Adrenal gland (tissue), 19 donors: ENCODE measurements around the gene TENT5D. TPM values are rescaled to one million over a fixed set of nuclear protein-coding genes. Genes with fewer than 3 reads are reported as not detected.
A peak's percentile ranks its signal among the peaks of the same experiment; 100 is the strongest.
"Not testable (repeated sequence)": the region's sequence is repeated elsewhere in the genome, so short reads cannot be mapped to it uniquely, and the experiment has no call there.

ENCODE experiments used
- DNase-seq, 7 donors: peaks; one replicate each; pipeline ENCODE4 v3.0.0-alpha.2; 2019 to 2020
- H3K27ac ChIP-seq, 5 donors: fragments of 200-600 bp; sonication (generic) in 4 of 5; 1 replicate in 3 of 5; 2 replicates in 2 of 5; pipeline versions ENCODE4 v1.5.1 to v1.8.0; 2016 to 2020; ENCODE audit warnings: mild to moderate bottlenecking in 1 of 5
- H3K27me3 ChIP-seq: fragments of 200-600 bp; 2 replicates; pipeline ENCODE4 v1.8.0; 2021
- H3K36me3 ChIP-seq, 2 donors: fragments of 200-600 bp; replicated peaks in 1 of 2; 1 replicate in 1 of 2; 2 replicates in 1 of 2; pipeline versions ENCODE4 v1.5.1 to v1.8.0; 2018 to 2022
- H3K4me1 ChIP-seq, 2 donors: fragments of 200-600 bp; replicated peaks in 1 of 2; 1 replicate in 1 of 2; 2 replicates in 1 of 2; pipeline versions ENCODE4 v1.5.1 to v1.8.0; 2018 to 2021
- H3K4me3 ChIP-seq, 4 donors: fragments of 200-600 bp; sonication (generic) in 3 of 4; one replicate each; pipeline ENCODE4 v1.5.1; 2016 to 2018
- H3K9me3 ChIP-seq, 3 donors: fragments of 200-600 bp; sonication (generic) in 1 of 3; replicated peaks in 1 of 3; 1 replicate in 2 of 3; 2 replicates in 1 of 3; pipeline versions ENCODE4 v1.5.1 to v1.8.0; 2016 to 2021
- POLR2A ChIP-seq, 2 donors: fragments of 450-650 bp; IDR thresholded peaks; one replicate each; pipeline ENCODE4 v1.6.1; 2017; ENCODE audit warnings: antibody characterized with exemption in 2 of 2, mild to moderate bottlenecking in 2 of 2, moderate library complexity in 1 of 2
- WGBS, 4 donors: extraction: QIAGEN DNeasy Blood & Tissue Kit in 2 of 4; methylation state at CpG; one replicate each; pipeline versions ENCODE4 v1.1.5 to v1.1.7; 2013 to 2017; 5-methylcytosine and 5-hydroxymethylcytosine counted together
- intact Hi-C, 2 donors: fragments of 100-400 bp; cut with DNase I; formaldehyde crosslinking; loops; one replicate each; pipeline versions ENCODE4 v1.14.1 to v1.15.0; 2022 to 2023
- long read RNA-seq, 10 donors: library from polyadenylated mRNA in 3 of 10; unstranded in 2 of 10; stranded (forward) in 1 of 10; transcript quantifications; one replicate each; pipeline ENCODE4 v2.0.0 and lab custom pipeline, GENCODE V29; 2021 to 2026
- polyA plus RNA-seq, 3 donors: library from polyadenylated mRNA; stranded (reverse); fragments of 200-250 nt in 2 of 3; fragments of 350-450 nt in 1 of 3; fragmentation: Illumina TruSeq in 1 of 3; extraction: RNeasy Lipid Tissue Mini Kit (QIAGEN cat#74804) in 1 of 3; gene quantifications; one replicate each; pipeline ENCODE4 v1.2.3, GENCODE V29; 2013 to 2014
- total RNA-seq, 9 donors: library from RNA; depleted of rRNA in 4 of 9; stranded (reverse); fragments of >200 nt in 4 of 9; fragments of 120-200 nt in 1 of 9; fragmentation: NEBNext Ultra II Directional in 1 of 9; extraction: Animal tissue kit (Norgen Biotek cat#: 25700) in 1 of 9; gene quantifications; one replicate each; pipeline versions ENCODE4 v1.1.0 to v1.2.4, GENCODE V29; 2013 to 2023
- TF ChIP-seq, protein P1 (sequence below), 6 experiments: fragments of 450-650 bp in 4 of 6; fragments of 200-600 bp in 2 of 6; sonication (generic) in 1 of 6; IDR thresholded peaks; 1 replicate in 5 of 6; 2 replicates in 1 of 6; pipeline versions ENCODE4 v1.5.1 to v1.8.0; 2016 to 2021; ENCODE audit warnings: antibody characterized with exemption in 6 of 6, mild to moderate bottlenecking in 2 of 6, moderate library complexity in 1 of 6
- donor health status: healthy with polysubstance abuse.
- donor health status: Bipolar disorder and iron deficiency.
- donor health status: DM: yes; HTN: yes; CAD: no.
- donor health status: DM: no; HTN: no; CAD: no.
- donor health status: DM: no; HTN: no; CAD: no.
- donor health status: DM: yes; HTN: yes; CAD: no.

TENT5D gene
- total RNA-seq (under 1 TPM in 7 of 9 donors, not detected in 2; 0.11 to 0.36 (median 0.17) TPM), polyA plus RNA-seq (under 1 TPM in 2 of 3 donors, not detected in 1; 0.03 to 0.11 TPM)
- long read RNA-seq, donor 1: 0 reads
- long read RNA-seq, donor 2: 0 reads
- long read RNA-seq, donor 3: 0 reads
- long read RNA-seq, donor 4: 0 reads
- long read RNA-seq, donor 5: 0 reads
- long read RNA-seq, donor 6: 0 reads
- long read RNA-seq, donor 7: 0 reads
- long read RNA-seq, donor 8: 0 reads
- long read RNA-seq, donor 9: 0 reads
- long read RNA-seq, donor 10: 0 reads

DNA sequence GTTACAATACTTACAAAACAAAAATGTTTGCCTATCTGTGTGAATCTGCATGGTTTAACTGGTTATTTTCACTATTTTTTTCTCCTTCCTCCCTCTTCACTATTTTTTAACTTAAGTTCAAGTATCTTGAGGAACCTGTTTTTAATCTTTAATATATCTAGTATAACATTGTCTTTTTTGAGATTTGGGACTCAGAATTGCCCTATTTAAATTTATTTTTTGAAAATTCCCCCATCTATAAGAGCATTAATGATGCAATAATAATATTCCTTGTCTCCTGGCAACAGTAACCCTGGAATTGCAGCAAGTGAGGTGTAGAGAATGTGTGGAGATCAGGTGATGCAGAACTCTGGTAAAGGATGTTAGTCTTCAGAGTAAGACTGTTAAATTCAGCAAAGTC, at the start of gene TENT5D:
Gene TENT5D, plus strand, starts transcription at position 301 of the 400 bp plus-strand sequence. CDS start 22,093 bp downstream, outside the sequence.
- no peak for DNase-seq
- no peaks in the 10 kb centered on the region for H3K36me3 ChIP-seq
- no peak within 1 kb of the TSS for H3K27ac ChIP-seq
- intact Hi-C loops: no loop called here
- peaks cover 0 to 1% (median 0%) of the 10 kb centered on the region in 3 donors for H3K9me3 ChIP-seq
- no peak within 1 kb of the TSS for H3K4me3 ChIP-seq
- TF ChIP-seq, protein P1, sequence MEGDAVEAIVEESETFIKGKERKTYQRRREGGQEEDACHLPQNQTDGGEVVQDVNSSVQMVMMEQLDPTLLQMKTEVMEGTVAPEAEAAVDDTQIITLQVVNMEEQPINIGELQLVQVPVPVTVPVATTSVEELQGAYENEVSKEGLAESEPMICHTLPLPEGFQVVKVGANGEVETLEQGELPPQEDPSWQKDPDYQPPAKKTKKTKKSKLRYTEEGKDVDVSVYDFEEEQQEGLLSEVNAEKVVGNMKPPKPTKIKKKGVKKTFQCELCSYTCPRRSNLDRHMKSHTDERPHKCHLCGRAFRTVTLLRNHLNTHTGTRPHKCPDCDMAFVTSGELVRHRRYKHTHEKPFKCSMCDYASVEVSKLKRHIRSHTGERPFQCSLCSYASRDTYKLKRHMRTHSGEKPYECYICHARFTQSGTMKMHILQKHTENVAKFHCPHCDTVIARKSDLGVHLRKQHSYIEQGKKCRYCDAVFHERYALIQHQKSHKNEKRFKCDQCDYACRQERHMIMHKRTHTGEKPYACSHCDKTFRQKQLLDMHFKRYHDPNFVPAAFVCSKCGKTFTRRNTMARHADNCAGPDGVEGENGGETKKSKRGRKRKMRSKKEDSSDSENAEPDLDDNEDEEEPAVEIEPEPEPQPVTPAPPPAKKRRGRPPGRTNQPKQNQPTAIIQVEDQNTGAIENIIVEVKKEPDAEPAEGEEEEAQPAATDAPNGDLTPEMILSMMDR (IDR thresholded peaks at IDR 0.05): no peak
- TF ChIP-seq POLR2A (IDR thresholded peaks at IDR 0.05): no peak
- H3K27me3 ChIP-seq: no peaks in the 10 kb centered on the region
- H3K4me1 ChIP-seq: no peaks in the 10 kb centered on the region

- H3K27ac ChIP-seq, intact Hi-C loops, DNase-seq, H3K27me3 ChIP-seq, H3K4me1 ChIP-seq, H3K9me3 ChIP-seq, H3K4me3 ChIP-seq, H3K36me3 ChIP-seq: not testable (repeated sequence)
- WGBS, 4 donors: 67 to 100% (median 70%) methylated on average over 1 of the region's 1 CpG
Measured at GRCh38 chrX:80385651-80386050, 34.6 kb upstream of the TENT5D start.

DNA sequence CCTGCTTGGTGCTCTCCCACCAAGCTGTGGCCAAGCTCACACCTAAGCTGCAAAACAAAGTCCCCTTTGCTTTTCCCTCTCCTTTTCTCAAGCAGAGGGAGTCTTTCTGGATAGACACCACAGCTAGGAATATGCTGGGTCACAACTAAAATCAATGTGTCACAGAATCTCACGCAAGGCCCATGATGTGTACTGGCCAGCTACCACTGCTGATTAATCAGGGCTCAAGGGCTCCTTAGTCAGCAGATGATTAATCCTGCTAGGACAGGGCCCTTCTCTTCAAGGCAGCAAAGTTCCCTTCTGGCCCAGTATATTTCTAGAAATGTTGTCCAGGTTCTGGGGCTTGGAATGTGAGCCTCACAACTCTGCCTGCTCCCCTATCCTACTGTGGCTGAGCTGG, 32.0 kb upstream of the TENT5D start:
- Histone ChIP-seq H3K36me3 (no peaks in the 10 kb centered on the region), H3K27ac (peak overlapping the region in 3 of 5 donors; percentile 48 to 62 (median 52)), H3K9me3 (no peaks in the 10 kb centered on the region), H3K27me3 (no peaks in the 10 kb centered on the region), H3K4me1 (no peaks in the 10 kb centered on the region), H3K4me3 (no peak overlapping the region)
- TF ChIP-seq POLR2A (IDR thresholded peaks at IDR 0.05): no peak
- TF ChIP-seq, protein P1 (IDR thresholded peaks at IDR 0.05): no peak
- intact Hi-C loops: no loop called here
- peak; percentile 46 to 69 (median 66) for DNase-seq
- WGBS, 4 donors: 30 to 60% (median 54%) methylated on average over 1 of the region's 1 CpG

GRCh38 chrX:80412042-80412441, 8.2 kb upstream of the TENT5D start:
- Histone ChIP-seq H3K4me3 (no peak overlapping the region), H3K27me3 (no peaks in the 10 kb centered on the region), H3K9me3 (no peaks in the 10 kb centered on the region), H3K36me3 (no peaks in the 10 kb centered on the region), H3K27ac (no peak overlapping the region), H3K4me1 (no peaks in the 10 kb centered on the region)
- DNase-seq: no peak
- intact Hi-C loops: no loop called here
- WGBS, 4 donors: 43 to 69% (median 55%) methylated on average over 4 to 6 of the region's 6 CpGs
- TF ChIP-seq, protein P1 (IDR thresholded peaks at IDR 0.05): no peak

DNA sequence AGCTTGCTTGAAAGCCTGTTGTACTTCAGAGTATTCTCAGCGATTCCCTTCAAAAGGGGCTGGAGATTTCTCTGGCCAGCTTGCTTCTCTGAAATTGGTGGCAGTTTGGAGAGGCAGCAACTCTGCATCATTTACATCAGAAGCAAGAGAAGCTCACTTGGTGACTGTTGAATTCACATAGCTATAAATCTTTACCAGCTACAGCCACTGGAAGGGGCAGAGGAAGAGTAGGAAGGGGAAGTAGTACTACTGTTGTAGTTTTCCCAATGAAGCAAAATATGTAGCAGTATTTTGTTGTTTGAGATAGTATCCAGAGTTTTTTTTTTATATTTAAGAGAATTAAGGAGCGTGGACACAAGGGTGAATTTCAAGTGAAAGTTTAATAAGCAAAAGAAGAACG, 2.8 kb downstream of the TENT5D start:
- no peaks in the 10 kb centered on the region for H3K27me3 ChIP-seq
- no peaks in the 10 kb centered on the region for H3K36me3 ChIP-seq
- WGBS, 4 donors: 48 to 85% (median 69%) methylated on average over 3 of the region's 3 CpGs
- H3K9me3 ChIP-seq: peaks cover 0 to 4% (median 0%) of the 10 kb centered on the region in 3 donors
- no peak for DNase-seq
- intact Hi-C loops: no loop called here
- TF ChIP-seq, protein P1 (IDR thresholded peaks at IDR 0.05): no peak
- TF ChIP-seq POLR2A (IDR thresholded peaks at IDR 0.05): no peak
- no peak overlapping the region for H3K27ac ChIP-seq
- H3K4me3 ChIP-seq: no peak overlapping the region
- no peaks in the 10 kb centered on the region for H3K4me1 ChIP-seq
